COLO668 (cell line): ENCODE results near the gene SCARF2.
"Not testable (repeated sequence)": the region's sequence is repeated elsewhere in the genome, so short reads cannot be mapped to it uniquely, and the experiment has no call there.

Experiments used
- DNase-seq: peaks from one replicate; lab custom pipeline; 2025; ENCODE audit not compliant: unreplicated experiment; lab: John Stamatoyannopoulos, UW

The SCARF2 gene, protein sequence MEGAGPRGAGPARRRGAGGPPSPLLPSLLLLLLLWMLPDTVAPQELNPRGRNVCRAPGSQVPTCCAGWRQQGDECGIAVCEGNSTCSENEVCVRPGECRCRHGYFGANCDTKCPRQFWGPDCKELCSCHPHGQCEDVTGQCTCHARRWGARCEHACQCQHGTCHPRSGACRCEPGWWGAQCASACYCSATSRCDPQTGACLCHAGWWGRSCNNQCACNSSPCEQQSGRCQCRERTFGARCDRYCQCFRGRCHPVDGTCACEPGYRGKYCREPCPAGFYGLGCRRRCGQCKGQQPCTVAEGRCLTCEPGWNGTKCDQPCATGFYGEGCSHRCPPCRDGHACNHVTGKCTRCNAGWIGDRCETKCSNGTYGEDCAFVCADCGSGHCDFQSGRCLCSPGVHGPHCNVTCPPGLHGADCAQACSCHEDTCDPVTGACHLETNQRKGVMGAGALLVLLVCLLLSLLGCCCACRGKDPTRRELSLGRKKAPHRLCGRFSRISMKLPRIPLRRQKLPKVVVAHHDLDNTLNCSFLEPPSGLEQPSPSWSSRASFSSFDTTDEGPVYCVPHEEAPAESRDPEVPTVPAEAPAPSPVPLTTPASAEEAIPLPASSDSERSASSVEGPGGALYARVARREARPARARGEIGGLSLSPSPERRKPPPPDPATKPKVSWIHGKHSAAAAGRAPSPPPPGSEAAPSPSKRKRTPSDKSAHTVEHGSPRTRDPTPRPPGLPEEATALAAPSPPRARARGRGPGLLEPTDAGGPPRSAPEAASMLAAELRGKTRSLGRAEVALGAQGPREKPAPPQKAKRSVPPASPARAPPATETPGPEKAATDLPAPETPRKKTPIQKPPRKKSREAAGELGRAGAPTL

DNA sequence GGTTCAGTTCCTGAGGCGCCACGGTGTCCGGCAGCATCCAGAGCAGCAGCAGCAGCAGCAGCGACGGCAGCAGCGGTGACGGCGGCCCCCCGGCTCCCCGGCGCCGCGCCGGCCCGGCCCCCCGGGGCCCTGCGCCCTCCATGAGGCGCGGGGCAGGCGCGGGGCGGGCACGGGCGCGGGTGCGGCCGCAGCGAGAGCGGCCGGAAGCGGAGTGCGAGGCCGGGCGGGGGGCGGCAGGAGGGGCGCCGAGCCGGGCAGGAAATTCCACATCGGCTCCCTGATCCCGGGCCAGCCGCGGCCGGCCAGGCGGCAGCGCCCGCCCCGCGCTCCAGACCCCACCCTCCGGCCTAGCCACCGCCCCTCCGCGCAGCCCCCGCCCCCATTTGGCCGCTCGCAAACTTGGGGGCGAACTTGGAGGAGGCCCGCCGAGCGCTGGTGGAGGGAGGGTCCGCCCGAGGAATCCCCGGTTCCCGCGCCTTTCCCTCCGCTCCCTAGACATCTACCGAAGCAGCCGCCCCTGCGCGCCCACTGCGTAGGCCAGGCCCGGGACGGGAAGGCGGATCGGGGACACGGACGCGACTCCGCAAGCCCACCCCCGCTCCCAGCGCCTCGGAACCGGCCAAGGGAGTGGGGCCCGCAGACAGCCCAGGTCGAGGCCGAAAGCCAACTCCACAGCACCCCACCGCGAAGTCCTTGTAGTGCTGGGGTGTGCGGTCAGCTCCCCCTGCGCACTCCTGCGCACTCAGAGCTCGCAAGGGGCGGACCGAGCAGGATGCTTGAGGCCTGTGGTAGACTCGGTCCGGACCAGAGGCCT is at the start of gene SCARF2:
Gene SCARF2 (minus strand): TSS at position 213 of the 814 bp plus-strand sequence. CDS start 71 bp downstream, at position 142.
- peak; percentile 8 for DNase-seq

DNA sequence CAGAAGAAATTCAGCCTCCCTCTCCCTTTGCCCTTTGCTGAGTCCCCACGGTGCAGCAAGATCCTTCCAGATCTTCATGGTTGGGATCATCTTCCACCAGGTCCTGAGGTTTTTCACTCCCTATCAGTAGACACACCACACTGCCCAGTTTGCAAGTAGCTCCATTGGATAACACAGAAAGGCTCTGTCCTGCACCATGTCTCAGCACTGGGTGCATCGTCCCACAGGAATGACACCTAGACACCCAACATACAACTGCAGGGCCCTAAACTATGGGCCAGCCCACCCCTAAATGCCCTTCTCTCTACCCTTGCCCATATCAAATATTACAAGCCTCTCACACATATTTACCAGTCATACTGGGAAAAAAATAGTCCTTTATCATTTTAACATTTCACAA is 48.6 kb upstream of the SCARF2 start:
- DNase-seq, result no peak

DNA sequence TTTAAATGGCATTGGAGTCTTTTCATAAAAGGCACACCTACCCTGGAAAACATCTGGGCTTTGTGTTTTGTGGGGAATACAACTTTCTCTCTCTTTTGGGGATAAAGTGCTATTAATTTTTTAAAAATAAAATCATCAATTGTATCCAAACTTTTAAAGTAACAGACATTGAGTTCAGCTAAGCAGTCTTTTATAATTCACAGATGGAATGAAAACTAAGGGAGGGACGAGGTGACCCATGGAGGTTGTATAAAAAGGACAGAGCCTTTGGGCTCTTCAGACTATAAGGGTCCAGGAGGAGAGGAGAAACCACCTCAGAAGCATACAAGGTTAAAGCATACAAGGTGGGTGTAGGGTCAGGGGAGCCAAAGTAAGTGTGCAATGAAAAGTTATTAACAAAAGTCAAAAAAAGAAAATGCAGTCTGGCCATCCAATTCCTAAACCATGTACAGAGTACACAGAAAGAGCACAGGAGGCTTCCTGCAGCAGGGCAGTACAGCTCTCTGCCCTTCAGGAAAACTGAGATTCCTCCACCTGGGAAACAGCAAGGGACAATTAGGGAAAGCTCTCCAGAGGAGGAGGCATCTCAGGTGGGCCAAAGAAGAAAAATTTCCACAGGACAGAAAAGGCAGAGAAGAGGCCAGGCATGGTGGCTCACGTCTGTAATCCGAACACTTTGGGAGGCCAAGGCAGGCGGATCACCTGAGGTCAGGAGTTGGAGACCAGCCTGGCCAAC is 47.5 kb upstream of the SCARF2 start:
- DNase-seq, result no peak

DNA sequence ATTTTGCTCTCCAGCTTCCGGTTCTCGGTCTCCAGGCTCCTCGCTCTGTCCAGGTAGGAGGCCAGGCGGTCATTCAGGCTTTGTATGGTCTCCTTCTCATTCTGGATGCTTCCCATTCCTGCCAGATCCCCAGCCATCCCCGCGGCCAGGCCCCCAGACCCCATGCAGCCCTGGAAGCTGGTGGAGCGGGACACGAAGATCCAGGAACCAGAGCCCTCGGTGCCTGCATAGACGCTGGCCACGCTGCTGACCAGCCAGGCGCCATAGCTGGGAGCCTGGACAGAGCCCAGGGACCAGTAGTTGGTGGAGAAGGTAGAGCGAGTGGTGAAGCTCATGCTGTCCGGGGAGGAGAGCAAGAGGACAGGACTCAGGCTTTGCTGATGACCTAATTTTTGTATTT is 46.1 kb upstream of the SCARF2 start:
- no peak for DNase-seq

DNA sequence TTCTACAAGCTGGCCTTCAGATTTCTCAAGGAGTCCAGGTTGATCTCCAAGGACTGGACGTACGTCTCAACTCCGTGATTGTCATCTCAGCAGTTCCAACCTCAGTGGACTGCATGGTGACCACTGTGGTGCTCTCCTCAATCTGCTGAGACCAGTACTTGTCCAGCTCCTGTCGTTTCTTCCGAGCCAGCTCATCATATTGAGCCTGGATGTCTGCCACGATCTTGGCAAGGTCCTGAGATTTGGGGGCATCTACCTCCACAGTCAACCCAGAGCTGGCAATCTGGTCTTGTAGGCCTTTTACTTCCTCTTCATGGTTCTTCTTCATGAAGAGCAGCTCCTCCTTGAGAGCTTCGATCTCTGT is 45.5 kb upstream of the SCARF2 start:
- not testable (repeated sequence) for DNase-seq

DNA sequence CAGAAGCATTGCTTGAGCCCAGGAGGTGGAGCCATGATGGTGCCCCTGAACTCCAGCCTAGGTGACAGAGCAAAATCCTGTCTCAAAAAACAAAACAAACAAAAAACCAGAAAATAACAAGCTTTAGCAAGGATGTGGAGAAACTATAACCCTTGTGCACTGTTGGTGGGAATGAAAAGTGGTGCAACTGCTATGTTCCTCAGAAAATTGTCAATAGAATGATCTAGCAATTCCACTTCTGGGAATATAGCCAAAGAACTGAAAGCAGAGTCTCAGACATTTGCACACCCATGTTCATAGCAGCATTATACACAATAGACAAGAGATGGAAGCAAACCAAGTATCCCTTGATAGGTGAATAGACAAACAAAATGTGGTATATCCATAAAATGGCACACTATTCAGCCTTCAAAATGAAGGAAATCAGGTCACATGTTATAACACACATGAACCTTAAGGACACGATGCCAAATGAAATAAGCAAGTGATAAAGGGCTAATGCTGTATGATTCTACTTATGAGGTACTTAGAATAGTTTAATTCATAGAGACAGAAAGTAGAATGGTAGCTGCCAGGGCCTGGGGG is 42.1 kb upstream of the SCARF2 start:
- no peak for DNase-seq

DNA sequence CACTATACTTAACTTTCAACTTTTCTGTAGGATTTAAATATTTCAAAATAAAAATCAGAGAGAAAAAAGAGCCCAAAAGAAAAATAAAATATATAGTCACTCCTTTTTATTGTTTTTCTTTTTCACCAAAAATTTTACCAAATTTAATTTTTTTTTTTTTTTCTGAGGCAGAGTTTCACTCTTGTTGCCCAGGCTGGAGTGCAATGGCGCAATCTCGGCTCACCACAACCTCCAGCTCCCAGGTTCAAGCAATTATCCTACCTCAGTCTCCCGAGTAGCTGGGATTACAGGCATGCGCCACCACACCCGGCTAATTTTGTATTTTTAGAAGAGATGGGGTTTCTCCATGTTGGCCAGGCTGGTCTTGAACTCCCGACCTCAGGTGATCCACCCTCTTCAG is 40.4 kb upstream of the SCARF2 start:
- DNase-seq, result not testable (repeated sequence)

DNA sequence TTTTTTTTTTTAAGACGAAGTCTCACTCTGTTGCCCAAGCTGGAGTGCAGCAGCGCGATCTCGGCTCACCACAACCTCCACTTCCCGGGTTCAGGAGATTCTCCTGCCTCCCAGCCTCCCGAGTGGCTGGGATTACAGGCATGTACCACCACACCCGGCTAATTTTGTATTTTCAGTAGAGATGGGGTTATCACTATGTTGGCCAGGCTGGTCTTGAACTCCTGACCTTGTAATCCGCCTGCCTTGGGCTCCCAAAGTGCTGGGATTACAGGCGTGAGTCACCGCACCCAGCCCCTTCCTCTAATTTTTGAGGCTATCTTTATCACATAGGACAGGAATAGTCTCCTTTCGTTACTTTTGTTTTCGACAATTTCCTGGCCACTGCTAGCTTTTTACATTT is 37.9 kb upstream of the SCARF2 start:
- not testable (repeated sequence) for DNase-seq

DNA sequence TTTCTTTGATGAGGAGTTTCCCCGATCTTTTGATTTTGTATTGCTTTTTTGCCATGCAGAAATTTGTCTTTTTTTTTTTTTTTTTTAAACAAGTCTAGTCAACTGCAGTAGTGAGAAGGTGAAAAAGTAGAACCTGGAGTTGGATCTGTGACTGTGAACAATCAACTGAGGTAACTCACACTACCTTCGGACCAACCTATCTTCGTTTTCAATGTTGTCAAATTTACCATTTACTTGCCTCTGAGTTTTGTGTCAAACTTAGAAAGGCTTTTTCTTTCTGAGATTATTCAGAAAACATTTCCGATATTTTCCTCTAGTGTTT is 37.5 kb upstream of the SCARF2 start:
- no peak for DNase-seq

DNA sequence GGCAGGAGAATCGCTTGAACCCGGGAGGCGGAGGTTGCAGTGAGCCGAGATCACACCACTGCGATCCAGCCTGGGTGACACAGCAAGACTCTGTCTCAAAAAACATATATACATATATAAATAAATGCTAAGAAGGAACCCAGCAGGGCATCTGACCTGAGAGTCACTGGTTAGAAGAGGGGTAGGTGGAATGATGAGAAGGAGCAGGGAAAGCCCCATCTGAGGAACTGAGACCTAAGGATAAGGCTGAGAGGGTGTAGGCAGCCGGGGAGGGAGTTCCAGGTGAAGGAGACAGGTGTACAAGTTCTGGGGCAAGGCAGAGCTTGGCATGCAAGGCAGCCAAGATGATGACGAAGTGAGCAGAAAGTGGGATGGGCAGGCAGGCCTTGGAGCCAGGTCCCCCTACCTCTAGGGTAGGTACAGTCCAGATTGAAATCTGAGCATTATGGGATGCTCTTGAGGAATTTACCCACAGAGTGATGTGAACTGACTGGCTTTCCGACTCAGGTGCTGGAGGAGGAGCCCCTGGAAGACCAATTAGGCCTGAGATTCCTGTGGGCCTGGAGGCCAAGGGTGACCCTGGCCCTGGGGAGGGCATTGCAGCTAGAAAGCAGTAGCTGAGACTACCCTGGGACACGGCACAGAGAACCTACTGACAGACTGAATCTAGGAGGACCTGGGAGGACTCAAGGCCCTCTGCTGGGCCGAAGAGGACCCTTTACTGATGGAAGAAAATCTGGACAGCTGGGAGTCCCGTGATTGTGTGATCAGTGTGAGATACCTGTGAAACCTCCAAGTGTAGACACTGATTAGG is 35.2 kb upstream of the SCARF2 start:
- no peak for DNase-seq

DNA sequence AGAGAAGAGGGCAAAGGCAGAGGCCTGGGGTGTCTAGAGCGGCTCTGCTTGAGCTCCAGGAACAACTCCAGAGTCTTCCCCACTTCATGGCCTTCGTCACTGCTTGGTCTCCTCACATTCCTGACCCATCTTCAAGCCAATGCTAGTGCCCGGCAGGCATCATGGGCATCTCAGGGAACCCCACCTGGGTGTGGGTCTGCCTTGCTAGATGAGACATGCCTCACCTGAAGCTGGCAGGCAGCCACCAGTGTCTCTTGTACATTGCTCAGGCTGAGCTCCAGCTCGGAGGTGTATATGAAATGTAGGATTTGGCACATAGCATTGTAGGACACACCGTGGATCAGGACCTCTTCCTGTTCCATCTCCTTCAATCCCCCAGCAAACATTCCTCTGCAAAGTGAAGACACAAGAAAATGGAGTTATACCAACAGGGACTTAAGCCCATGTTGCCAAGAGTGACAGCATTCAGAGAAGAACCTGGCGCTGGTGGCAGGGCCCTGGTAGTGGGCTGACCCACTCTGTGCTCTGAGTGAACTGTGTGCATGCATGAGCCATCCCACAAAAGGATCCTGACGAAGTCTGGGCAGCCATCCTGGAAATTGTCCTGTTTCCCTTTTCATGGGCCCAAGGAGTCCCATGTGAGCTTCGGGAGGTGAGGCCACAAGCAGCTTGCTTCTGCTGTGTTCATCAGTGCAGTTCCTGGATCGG is 33.7 kb upstream of the SCARF2 start:
- DNase-seq, result no peak

DNA sequence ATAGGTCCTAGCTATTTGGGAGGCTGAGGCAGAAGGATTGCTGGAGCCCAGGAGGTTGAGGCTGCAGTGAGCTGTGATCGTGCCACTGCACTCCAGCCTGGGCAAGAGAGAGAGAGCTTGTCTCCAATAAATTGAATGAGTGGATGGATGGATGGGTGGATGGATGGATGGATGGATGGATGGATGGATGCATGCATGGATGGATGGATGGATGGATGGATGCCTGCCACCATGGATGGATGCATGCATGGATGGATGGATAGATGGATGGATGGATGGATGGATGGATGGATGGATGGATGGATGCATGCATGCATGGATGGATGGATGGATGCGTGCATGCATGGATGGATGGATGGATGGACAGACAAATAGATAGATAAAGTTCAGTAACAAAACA is 32.9 kb upstream of the SCARF2 start:
- DNase-seq, result not testable (repeated sequence)

DNA sequence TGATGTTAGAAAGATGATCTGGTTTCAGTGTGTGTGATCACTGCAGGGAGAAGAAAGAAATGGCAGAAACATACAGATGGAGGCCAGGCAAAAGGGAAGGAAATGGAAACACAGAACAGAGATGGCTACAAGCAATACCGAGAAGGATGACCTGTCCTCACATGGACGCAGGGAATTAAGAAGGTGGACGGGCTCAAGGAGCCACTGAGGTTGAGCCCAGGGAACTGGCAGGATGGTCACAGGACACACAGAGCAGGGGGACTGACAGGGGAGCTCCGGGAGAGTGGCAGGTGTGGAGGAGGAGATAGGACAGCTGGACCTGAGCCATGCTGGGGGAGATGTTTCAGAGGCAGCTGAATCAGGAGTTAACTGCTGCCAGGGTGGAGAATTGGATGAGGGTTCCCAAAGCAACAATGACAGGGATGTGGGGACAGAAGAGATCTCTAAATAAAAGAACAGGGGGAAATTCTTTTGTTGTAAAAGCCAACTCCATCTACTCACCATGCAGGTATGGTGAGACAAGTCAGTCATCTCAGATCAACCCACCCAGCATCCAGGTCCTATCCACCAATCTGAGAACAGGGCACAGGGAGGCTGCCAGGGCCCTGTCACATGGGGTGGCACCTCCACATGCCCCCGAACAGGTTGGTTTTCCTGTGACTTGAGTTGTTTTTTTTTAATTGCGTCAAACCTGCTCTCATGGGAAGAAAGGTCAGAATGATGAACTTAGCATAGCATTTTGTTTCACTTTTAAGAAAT is 31.7 kb upstream of the SCARF2 start:
- no peak for DNase-seq

DNA sequence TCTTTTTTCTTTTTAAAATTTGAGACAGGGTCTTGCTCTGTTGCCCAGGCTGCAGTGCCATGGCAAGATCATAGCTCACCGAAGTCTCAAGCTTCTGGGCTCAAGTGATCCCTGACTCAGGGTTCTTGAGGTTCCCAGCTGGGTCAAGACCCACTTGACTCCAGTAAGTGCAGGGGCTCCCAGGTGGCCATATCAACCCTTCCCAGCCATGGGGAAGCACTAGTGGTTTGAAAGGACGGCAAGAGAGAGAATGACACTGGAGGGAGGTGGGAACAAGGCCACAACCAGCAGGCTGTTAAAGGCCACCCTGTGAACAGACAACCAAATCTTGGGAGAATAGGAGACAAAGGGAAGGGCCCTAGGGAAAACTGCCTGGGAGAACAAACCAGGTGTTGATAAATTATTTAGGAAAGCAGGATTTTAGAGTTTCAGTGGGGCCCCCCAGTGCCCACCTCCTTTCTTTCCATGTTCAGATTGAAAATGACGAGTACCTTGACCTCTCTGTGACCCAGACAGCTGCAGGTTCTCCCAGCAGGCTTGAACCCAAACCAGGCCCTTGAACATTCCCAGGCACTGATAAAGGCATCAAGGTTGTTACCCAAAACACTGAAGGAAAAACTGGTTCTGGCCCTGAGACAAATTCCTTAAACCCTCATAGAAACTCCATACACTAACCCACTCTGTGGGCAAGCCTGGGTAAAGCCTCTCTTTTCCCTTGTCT is 29.2 kb upstream of the SCARF2 start:
- no peak for DNase-seq

DNA sequence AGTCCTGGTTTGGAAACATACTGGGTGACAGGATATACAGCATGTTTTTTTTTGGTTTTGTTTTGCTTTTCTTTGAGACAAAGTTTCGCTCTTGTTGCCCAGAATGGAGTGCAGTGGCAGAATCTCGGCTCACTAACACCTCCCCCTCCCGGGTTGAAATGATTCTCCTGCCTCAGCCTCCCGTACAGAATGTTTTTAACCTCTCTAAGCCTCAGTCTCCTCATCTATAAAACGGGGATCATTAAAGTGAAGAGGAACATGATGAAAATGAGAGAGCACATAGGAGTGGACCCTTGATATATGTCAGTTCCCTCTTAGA is 28.1 kb upstream of the SCARF2 start:
- no peak for DNase-seq

DNA sequence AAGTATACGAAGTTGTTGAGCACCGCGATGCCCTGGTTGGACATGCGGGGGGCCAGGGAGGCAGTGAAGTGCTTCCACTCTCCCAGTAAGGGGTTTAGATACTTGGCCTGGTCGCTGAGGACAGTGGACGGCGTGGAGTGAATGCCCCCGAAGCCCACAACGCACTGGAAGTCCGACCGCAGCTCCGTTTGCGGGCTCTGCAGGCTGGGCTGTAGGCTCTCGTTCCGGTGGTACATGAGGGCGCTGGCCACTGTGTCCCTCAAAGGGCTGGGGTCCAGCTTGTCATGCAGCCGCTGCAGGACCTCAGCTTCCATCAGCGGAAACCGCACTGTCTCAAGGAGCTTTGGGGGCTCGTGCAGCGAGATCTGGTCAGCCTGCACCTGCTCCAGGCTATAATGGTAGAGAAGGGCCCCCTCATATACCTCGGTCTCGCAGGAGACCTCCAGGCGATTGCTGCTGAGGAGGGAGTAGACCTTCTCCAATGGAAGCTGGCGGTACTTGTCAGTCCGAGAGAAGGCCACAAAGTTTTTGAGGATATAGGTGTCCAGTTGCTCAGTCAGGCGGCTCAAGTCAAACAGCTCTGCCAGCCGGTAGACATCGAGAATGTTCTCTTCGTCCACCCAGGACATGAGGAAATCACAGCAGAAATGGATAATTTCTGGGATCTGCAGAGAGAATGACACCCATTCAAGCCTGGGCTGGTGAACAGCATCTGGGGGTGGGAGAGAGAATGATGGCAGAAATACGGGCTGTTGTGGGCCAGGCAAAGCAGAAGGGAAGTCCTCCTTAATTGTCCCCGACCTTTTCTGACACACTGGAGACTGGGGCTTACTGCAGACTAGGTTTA is 27.5 kb upstream of the SCARF2 start:
- DNase-seq, result no peak

DNA sequence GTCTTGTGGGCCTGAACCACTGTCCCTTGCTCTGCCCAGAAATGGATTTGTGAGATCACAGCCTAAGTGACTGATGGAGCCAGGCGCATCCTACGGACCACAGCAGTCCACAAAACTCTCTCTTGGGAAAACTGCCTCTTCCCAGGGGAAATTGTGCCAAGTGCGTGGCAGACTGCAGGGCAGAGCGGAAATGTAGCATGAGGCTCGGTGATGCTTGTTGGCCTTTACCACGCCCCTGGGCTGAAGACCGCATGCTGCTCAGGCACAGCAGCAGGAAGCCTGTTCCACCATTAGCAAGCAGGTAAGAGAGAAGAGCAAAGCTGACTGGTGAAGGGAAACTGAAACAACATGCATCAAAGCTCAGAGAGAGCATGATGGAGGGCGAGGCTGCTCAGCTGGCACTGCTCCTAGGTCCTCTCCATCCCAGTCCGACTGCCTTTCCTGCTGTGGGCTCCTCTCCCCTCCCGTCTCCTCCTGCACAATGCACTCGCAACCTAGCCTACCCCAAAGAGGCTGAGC is 26.5 kb upstream of the SCARF2 start:
- DNase-seq, result no peak
